Chondrocyte (in vitro differentiated cells): ENCODE measurements around the gene PPP1R12A. TPM values are rescaled to one million over a fixed set of nuclear protein-coding genes. Genes with fewer than 3 reads are reported as not detected.

Experiments
- DNase-seq: peaks from one replicate; pipeline ENCODE4 v3.0.0; 2021; ENCODE audit warnings: mixed read lengths, low spot score
- H3K27ac Mint-ChIP-seq: one replicate; pipeline ENCODE4 v1.8.0; 2021; ENCODE audit warnings: mild to moderate bottlenecking, moderate library complexity, mixed read lengths; ENCODE audit not compliant: unreplicated experiment
- H3K27me3 Mint-ChIP-seq: 2 replicates; pipeline ENCODE4 v1.8.0; 2021; ENCODE audit warnings: low read depth, mixed read lengths
- H3K36me3 Mint-ChIP-seq: 2 replicates; pipeline ENCODE4 v1.8.0; 2021; ENCODE audit warnings: low read depth, mixed read lengths
- H3K4me1 Mint-ChIP-seq: 2 replicates; pipeline ENCODE4 v1.8.0; 2021; ENCODE audit warnings: low read depth, mild to moderate bottlenecking, mixed read lengths
- H3K4me3 Mint-ChIP-seq: one replicate; pipeline ENCODE4 v1.8.0; 2021; ENCODE audit warnings: mild to moderate bottlenecking, moderate library complexity, mixed read lengths; ENCODE audit not compliant: unreplicated experiment
- H3K9me3 Mint-ChIP-seq: 2 replicates; pipeline ENCODE4 v1.8.0; 2021; ENCODE audit warnings: low read depth, mixed read lengths
- CTCF ChIP-seq: fragments of 200-600 bp; sonication (generic); IDR thresholded peaks from 2 replicates; pipeline ENCODE4 v1.5.0; 2021; ENCODE audit warnings: antibody characterized with exemption, mild to moderate bottlenecking, moderate library complexity
- total RNA-seq: library from RNA; stranded (reverse); gene quantifications from 3 replicates; pipeline ENCODE4 v1.2.1, GENCODE V29; 2021

PPP1R12A gene
- total RNA-seq, 1 donor from 2014 or later: 139 TPM

GRCh38 chr12:79871621-79872020 lies 63.3 kb downstream of the PPP1R12A start:
- peaks cover 14% of the 10 kb centered on the region for H3K36me3 Mint-ChIP-seq
- no peak overlapping the region for H3K27ac Mint-ChIP-seq
- H3K27me3 Mint-ChIP-seq: no peaks in the 10 kb centered on the region
- H3K4me1 Mint-ChIP-seq: peaks cover 30% of the 10 kb centered on the region
- H3K9me3 Mint-ChIP-seq: no peaks in the 10 kb centered on the region
- DNase-seq: no peak
- H3K4me3 Mint-ChIP-seq: no peak overlapping the region
- TF ChIP-seq CTCF: no peak

DNA sequence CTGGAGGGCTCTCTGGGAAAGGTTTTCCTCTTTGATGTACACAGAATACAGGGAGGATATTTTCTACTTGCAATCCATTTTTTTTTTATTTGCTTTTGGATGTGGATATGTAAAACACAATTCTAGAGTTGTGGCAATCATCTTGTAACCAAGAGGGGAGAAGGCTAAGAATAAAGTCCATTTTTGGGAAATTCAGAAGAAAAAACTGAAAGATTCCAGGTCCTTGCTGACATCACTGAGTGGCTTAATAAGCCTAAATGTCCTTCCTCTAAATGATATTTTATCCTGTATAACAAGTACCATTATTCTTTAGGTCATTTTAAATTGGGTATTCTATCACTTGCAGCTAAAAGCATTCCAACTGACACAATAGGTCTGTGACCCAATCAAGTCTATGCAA lies 64.0 kb downstream of the PPP1R12A start:
- Mint-ChIP-seq H3K27me3 (no peaks in the 10 kb centered on the region), H3K9me3 (no peaks in the 10 kb centered on the region), H3K36me3 (peaks cover 19% of the 10 kb centered on the region), H3K27ac (peak overlapping the region; percentile 65), H3K4me3 (no peak overlapping the region), H3K4me1 (peaks cover 28% of the 10 kb centered on the region)
- TF ChIP-seq CTCF: no peak
- DNase-seq: no peak

- Mint-ChIP-seq H3K4me3 (no peak overlapping the region), H3K36me3 (peaks cover 9% of the 10 kb centered on the region), H3K4me1 (peaks cover 47% of the 10 kb centered on the region), H3K27me3 (no peaks in the 10 kb centered on the region), H3K27ac (peak overlapping the region; percentile 12), H3K9me3 (peaks cover 9% of the 10 kb centered on the region)
- TF ChIP-seq CTCF: no peak
- DNase-seq: no peak
Observed at GRCh38 chr12:79859646-79860045, 75.3 kb downstream of the PPP1R12A start.

GRCh38 chr12:79858518-79858917 lies 76.4 kb downstream of the PPP1R12A start:
- Mint-ChIP-seq H3K27me3 (no peaks in the 10 kb centered on the region), H3K4me1 (peaks cover 43% of the 10 kb centered on the region), H3K9me3 (peaks cover 9% of the 10 kb centered on the region), H3K4me3 (no peak overlapping the region), H3K36me3 (peaks cover 8% of the 10 kb centered on the region), H3K27ac (peak overlapping the region; percentile 11)
- no peak for DNase-seq
- TF ChIP-seq CTCF: no peak

- Mint-ChIP-seq H3K4me1 (peaks cover 36% of the 10 kb centered on the region), H3K27me3 (no peaks in the 10 kb centered on the region), H3K4me3 (no peak overlapping the region), H3K27ac (peak overlapping the region; percentile 18), H3K9me3 (peaks cover 6% of the 10 kb centered on the region), H3K36me3 (peaks cover 8% of the 10 kb centered on the region)
- no peak for DNase-seq
- no peak for TF ChIP-seq CTCF
Observed at GRCh38 chr12:79857675-79858074, 77.2 kb downstream of the PPP1R12A start.
